HG02970 (cell line): ENCODE data around the gene NRXN3.

ENCODE experiments used
- ATAC-seq: cut with Tn5 transposase; IDR thresholded peaks from one replicate; pipeline ENCODE4 v1.9.1; 2021; ENCODE audit warnings: mild to moderate bottlenecking, moderate library complexity, moderate number of reproducible peaks; ENCODE audit not compliant: unreplicated experiment, low FRiP score

NRXN3 gene

DNA sequence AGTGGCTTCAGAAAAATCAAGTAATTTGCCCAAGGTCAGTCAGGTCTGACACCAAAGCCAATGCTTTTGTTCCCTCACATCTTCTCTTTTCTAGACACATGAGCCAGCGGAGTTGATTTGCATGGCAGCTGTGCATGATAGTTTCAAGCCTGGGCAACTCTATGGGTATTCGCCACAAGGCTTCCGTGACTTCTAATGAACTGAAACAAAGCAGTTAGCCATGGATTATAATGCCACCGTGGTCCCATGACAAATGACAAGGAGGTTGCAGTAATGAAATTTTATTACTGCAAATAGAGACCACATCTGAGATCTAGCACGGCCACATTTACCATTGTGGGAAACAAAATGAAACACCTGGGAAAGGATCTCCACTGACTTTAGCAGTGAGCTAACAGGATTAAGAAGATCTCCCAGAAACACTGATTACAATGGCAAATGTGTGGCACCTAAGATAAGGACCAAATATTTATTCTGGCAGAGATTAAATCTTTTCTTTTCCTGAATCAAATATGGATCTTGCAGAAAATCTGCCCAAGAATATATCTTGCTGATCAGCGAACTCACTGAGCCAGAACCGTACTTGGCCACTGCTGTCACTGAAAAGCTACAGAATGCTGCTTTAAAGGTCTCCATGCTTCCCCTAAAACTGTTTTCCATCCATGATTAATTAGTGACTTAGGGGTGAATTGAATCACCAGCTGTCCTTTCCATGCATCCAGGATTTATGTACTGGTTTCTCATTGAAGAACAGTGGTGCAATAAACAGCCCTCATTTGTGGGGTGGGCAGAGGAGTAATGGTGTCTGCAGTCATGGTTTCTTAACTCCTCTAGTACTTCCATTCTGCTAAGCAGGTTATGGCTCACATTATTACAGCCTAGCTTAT is 1490.1 kb downstream of the NRXN3 start:
- no peak for ATAC-seq

DNA sequence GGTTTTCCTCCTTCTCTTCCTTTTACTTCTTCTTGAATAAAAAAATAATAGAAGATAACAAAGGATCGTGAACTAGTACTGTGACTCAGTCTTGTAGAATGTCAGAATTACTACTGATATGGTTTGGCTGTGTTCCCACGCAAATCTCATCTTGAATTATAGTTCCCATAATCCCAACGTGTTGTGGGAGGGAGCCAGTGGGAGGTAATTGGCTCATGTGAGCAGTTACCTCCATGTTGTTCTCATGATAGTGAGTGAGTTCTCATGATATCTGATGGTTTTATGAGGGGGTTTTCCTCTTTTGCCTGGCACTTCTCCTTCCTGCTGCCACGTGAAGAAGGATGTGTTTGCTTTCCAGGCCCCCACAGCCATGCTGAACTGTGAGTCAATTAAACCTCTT is 1491.6 kb downstream of the NRXN3 start:
- no peak for ATAC-seq

DNA sequence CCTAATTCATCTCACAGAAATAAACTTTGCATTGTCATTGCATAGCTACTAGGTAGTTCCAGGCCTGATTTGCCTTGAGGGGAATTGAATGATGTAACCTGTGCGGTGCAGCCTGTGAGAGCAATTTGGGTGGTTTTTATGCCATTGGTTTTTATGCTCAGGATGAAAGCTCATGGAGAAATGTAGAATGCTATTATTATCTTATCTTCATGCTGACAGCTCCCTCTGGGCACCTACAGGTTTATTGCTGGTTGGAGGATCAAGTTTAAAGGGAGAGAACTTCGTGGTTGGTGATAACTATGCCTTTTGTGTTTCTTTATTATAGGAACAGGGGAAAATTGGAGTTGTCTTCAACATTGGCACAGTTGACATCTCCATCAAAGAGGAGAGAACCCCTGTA is 1493.3 kb downstream of the NRXN3 start:
- ATAC-seq: no peak

DNA sequence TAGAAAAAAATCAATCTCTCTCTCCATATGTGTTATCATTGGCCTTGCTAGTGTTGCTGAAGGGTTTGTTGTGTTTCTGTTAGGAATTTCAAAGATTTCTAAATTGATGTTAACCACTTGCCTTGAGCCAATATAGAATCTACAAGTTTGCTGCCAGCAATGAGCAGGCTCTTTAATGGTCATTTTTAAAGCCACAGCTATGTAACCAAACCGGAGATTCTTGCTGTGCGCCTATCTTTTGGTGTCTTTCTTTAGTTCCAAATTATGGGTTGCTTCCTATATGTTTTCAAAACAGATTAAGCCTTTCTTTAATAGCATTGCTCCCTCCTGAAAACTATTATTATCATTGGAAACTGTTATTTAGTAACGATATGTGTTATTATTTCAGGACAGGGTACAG is 1495.4 kb downstream of the NRXN3 start:
- ATAC-seq: no peak

DNA sequence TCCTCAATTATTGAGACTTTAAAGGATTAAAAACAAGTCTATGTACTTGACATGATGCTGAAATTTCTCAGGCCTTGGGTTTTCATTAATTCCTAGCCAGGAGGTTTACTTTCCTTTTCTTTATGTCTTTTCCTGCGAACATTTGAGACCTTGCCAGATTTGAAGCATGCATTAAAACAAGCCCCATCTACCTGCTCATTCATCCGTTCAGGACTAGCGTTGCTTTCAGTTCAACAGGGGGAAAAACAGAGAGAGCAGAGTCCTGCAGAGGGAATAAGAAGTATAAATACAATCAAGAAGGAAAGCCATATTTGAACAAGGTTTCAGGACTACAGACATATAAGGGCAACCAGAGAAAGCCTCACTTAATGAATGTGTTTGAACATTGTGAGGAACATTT is 1498.8 kb downstream of the NRXN3 start:
- no peak for ATAC-seq

DNA sequence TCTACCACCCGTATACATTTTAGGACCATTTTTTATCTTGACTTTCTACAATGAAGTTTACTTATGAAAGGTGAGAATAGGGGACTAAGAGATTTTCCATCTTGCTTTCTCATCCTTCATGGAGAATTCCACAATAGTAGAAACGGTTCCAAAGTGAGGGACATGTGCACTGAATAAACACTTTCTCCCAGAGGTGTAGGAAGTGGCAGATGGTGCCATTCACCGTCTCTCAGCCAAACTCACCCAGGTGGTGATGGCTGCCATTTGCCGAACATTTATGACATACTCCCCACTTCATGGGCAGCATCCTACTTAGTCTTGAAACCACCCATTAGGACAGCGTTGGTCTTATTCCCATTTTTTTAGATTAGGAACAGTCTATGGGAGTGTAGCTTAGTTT is 1500.6 kb downstream of the NRXN3 start:
- ATAC-seq: no peak

DNA sequence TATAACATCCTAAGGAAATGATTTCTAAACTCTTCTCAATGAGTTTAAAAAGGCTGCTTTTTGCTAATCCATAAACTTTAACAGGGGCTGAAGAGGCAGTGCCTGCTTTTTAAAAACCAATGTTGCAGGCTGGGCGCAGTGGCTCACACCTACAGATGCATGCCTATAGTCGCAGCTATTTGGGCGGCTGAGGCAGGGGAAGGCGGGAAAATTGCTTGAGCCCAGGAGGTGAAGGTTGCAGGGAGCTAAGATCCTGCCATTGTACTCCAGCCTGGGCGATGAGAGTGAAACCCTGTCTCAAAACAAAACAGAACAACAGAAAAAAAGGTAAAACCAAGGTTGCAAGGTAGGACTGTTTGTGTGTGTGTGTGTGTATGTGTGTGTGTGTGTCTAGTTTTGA is 1509.9 kb downstream of the NRXN3 start:
- ATAC-seq: no peak

DNA sequence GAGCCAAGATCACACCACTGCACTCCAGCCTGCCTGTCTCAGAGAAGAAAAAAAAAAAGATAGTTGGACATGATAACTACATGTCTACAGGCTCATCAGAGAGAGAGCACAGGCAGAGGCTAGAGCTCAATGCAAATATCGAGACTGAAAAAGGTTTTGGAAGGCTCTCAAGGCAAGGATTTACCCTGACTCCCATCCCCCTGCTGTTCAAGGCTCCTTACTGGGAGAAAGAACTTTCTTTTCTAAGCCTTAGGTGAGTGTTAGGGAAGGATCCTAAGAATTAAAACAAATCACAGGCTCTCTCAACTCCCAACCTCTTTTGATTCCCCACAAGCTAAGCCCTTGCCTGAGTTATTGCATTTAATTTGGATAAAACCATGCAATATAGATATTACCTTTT is 1516.0 kb downstream of the NRXN3 start:
- ATAC-seq: no peak

DNA sequence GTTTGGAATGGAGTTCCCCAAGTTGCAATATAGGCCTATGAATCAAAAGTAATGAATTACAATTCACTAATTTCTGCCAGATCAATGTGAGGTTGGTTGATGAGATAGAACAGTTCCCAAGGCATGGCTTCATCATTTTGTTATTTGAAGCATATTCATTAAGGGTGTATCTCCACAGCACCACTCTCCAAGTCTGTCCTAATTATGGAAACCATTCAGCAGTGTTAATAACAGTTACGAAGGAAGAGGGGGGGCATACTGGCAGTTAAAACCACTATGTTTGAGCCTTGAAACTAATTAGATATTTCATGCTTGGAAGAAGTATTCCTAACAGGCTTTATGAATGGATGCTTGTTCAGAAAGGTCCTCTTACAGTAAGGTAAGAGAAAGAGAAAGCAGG is 1520.8 kb downstream of the NRXN3 start:
- no peak for ATAC-seq

DNA sequence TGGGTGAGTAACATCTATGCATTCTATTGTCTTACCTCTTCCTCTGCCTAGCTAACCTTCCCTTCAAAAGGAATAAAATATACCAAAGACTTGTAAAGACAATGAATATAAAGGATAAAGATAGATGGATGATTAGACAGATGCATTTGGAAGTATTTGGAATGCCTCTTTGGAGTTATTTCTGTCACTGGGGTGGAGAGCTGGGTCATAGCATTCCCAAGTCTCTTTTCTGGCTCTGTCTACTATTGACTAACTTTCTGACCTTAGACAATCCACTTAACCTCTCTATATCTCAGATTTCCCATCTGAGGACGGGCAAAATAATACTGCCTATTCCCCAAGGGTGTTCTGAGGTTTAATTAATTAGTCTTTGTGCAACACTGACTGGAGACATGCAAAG is 1523.8 kb downstream of the NRXN3 start:
- ATAC-seq: no peak

DNA sequence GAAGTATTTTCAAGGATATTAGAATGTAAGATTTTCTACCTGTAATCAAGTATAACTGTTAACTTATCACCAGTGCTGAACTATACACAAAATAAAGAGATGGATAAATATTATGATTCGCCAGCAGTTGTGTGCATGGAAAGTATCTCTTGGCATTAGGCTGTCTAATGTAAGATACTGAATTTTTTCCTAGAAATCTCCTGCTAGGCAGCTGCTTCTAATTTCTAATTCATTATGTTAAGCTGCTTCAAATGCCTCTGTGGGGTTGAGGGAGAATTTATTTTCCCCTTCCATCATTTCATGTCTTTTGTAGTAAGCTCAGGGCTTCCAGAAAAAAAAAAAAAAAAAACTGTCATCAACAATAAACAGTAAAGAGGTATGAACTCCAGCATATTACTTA is 1525.1 kb downstream of the NRXN3 start:
- ATAC-seq: no peak

DNA sequence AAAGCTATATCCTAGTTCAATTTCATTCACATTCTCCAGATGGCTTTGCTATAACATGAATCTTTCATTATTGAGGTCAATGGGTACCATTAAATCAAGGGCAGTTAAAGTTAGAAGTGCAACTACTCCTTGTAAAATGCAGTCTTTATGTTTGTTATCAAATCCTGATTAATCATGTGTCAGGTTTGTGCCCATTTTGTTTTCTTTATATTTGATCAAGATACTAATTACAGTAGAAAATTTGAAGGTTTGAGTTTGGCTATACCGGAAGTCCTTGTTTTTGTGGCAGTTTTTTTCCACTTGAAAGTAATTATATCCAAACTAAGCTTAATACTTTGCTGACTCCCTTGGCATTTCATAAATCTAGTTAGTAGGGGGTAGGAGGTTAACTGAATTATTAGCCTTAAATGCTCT is 1528.1 kb downstream of the NRXN3 start:
- ATAC-seq: no peak

DNA sequence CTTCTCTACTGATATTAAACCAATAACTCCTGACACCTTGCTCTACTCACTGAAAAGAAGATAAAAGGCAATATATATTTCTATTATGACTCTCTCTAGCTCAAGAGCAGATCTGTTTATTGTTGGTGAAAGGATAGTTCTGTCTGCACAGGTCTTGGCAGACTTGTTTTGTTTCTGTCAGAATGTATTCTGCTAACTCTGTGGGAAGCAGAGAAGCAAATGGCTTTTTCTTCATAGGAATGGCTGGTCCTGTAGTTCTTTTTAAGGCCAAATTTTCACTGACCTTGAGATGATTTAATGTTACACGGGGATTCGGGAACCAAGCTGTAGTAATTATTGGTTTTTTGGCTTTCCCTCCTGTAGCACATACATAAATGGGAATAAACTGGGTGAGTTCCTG is 1529.0 kb downstream of the NRXN3 start:
- no peak for ATAC-seq

DNA sequence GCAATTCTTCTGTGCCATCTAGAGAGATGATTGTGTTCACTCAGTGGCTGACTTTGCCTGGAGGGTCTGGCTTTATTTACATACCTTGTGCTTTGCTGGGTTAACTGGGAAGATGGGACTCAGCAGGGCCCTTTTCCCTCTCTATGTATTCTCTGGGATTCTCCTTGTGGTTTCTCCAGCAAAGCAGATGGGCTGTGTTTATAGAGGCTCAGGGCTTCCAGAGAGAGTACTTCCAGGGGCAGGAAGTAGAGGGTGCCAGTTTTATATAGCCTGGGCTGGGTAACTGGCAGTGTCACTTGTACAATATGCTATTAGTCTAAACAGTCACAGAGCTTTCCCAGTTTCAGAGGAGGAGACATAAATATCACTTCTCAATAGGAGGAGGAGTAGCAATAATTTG is 1531.2 kb downstream of the NRXN3 start:
- ATAC-seq: no peak

DNA sequence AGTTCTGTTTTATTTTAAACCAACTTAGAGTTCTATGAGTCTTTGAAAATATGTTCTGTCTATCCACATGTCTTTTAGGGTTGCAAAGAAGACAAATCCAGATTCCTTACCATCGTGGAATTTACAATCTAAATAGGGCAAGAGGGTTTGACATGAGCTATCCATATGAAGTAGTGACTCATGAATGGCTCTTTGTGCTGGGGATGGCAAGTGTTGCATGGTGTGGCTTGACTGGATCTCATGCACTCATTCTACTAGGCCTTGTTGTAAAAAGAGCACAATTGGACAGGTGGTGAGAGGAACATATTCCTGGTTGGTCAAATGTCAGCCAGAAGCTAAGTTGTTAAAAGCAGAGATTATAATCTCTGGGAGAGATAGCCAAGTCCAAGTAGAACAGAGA is 1532.0 kb downstream of the NRXN3 start:
- no peak for ATAC-seq

DNA sequence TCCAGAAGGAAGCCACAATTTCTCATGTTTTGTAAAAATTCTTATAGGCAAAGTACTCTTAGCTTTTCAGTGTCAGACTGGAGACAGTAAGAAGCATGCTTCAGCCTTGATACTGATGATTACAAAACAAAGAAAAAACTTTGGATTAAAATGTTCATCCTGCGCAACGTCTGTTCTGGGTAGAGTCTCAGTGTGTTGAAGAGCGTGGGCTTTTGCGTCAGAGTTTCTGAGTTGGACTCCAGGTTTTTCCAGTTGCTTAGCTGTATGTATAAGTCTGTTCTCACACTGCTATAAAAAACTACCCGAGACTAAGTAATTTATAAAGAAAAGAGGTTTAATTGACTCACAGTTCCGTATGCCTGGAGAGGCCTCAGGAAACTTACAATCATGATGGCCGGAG is 1533.0 kb downstream of the NRXN3 start:
- no peak for ATAC-seq

DNA sequence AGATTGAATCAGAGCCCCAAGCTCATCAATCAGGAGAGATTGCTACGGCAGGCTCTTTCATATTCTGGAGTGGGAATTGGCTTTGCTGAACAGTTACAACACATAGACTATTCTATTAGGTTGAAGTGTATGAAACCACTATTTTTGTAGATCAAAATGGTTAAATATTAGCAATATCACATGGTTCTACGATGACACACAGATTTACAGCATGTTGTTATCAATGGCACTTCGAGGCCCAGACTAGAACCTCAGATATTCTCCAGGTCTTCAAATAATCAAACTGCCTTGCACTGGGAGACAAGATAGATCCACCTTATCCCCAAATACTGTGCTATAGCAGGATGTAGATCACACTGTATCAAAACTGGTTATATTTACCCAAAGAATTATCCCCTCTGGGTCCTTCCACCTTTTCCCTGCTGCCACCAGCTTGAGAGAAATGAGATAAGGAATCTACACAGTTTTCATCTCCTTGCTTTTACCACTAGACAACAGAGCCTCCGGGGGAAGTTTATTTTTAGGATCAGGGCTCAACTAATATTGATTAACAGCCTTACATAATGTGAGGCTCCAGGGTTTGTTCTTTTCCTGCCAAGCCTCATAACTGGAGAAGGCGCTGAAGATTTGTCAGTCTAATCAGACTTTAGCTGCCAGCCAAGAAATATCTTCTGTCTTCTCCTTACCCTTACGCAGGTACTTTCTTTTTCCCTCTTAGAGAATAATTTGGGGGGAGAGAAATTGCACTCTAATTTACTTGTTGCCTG is 1534.1 kb downstream of the NRXN3 start:
- ATAC-seq: no peak

DNA sequence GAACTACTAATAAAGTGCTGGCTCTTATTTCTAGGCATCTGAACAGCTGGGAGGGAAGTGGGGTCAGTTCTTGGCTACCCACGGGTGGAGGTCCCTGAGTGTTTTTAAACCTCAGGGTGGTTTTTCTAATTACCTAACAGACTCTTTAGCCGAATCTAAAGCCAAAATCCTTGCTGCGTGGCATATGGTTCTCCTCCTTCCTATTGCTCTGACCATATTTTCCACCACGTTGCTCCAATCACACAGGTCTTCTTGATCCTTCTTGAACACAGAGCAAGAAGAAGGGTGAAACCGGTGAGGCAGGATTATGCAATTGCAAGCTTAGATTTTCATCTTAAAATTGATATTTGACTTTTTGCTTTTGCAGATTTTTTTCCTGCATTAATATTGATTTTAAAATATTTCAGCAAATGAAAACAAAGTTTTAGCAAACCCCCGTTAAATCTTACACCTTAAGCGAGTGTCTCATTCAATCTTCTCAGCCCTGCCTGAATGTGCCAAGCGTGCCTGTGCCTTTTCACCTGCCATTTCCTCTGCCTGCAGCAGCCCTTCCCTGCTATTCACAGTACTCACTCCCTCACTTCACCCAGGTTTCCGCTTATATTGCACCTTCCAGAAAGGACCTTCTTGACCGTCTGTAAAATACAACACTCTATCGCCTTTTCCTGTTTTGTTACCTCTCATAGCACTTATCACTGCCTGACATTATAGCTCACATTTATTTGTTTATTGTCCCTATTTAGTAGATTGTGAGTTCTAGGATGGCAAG is 1535.1 kb downstream of the NRXN3 start:
- ATAC-seq: no peak

DNA sequence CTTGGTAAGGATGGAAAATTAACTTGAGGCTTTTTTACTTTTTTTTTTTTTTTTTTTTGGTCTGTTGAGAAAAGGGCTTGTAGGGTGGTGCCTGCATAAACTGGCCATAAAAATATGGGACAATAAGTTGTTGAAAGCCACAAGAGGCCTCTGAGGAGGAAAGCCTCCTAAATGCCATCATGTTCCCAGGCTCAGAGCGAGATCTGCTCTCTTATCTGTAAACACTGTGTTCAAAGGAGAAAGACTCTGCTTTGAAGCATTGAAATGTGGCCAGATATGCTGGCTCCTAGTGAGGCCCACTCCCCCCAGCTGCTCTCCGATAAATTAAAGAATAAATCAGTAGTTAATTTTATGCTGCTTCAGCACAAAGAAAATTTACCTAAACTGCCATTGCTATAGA is 1536.2 kb downstream of the NRXN3 start:
- ATAC-seq: no peak

DNA sequence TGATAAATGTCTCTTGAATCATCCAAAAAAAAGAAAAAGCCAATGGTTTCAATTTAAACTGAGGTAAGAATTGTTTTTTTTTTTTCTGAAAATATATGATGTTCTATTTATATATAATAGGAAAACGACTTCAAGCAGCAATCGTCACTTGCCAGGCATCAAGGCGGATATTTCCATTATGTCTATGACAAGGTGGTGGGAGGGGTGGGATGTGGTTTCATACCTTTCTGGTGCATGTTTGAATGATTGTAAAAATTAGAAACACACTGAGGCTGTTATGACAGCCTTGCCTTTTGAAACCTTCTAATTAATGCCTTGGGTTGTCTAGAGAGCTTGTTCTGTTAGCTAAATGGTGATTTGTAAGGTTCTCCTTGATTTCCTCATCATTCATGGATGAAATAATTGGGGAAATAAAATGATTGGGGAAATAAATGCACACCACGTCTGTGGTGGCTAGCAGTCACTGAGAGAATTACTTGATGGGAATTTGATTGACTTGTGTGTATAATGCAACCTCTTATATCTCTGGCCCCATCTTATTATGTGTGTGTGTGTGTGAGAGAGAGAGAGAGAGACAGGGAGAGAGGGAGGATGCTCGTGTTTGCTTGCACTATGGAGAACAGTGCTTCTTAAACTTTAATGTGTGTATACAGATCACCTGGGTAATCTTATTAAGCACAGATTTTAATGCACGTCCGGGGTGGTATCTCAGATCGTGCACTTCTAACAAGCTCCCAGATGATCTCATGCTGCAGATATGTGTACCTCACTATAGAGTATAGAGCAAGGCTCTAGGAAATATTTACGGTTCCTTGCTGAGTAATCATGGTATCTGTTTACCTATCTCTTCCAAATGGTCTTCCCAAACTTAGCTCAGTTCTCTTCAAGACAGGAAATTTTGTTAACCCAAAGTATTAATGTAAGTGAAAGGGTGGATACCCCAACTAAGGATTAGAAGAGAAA is 1538.5 kb downstream of the NRXN3 start:
- ATAC-seq: no peak
